Hematopoietic multipotent progenitor cell (in vitro differentiated cells): ENCODE data around the gene E2F2. TPM values are rescaled to one million over a fixed set of nuclear protein-coding genes. Genes with fewer than 3 reads are reported as not detected.

Experiments used
- DNase-seq, 3 donors: peaks; one replicate each; pipeline ENCODE4 v3.0.0-alpha.2; 2011 to 2015; ENCODE audit warnings: low read depth in 2 of 3, low spot score in 2 of 3
- total RNA-seq: library from RNA; depleted of rRNA; stranded (reverse); fragments of >200 nt; gene quantifications from one replicate; pipeline ENCODE4 v1.2.3, GENCODE V29; 2012

The E2F2 gene
- total RNA-seq, 1 donor: 2.4 TPM

DNA sequence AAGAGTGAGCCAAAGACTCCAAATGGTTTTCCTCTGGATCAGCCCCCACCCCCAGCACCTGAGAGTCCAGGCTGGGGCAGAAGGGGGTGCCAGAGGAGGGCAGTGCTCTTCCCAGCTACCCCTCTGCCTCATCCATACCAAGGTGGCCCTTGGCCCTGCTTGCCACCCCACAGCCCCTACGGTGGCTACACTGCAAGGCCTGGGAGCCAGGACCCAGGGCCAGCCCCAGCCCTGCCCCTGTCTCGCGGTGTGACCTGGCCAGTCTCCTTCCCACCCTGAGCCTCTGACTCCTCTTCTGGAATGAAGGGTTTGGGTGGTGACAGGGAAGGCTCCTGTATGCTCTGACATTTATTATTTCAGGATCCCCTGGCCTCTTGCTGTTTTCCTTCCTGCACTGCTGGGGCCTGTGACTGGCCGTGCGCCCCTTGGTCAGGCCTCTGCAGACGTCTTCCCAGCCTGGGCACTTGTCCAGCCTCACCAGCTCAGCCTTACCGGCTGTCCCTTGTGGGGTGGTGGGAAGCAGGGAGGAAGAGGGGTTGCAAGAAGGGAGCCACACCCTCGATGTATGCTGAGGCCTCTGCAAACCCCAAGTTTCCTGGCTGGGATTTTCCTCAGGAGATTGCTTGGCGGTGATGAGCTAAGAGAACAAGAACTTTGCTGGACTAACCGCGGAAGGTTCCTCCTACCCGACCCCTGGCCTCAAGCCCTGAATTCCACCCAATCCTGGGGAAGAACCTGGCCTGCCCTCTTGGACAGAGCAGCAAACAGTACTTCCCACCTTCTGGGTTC lies 60.6 kb downstream of the E2F2 start:
- no peak for DNase-seq

DNA sequence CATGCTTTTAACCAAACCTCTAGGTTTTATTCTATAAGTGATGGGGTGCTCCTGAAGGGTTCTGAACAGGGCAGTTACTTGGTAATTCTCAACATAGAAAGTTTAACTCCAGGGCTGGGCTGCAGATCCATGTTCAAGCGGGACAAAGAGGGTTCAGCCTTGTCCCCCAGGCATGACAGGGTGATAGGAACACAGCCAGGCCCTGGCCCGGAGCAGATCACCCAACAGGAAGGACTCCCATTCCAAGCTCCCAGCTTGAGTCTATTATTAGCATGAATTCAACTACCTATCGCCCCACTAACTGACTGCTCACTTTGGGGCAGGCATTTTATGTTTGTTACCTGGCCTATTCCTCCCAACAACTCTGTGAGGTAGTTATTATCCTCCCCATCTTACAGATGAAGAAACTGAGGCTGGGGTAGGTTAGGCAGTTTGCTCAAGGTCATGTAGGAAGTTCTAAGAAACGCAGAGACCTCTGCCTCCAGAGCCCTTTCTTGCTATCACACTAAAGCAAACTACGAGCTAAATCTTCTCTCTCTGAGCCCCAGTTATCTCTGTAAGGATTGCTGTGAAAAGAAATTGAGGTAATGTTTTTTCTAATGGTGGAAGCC lies 61.6 kb downstream of the E2F2 start:
- no peak for DNase-seq

DNA sequence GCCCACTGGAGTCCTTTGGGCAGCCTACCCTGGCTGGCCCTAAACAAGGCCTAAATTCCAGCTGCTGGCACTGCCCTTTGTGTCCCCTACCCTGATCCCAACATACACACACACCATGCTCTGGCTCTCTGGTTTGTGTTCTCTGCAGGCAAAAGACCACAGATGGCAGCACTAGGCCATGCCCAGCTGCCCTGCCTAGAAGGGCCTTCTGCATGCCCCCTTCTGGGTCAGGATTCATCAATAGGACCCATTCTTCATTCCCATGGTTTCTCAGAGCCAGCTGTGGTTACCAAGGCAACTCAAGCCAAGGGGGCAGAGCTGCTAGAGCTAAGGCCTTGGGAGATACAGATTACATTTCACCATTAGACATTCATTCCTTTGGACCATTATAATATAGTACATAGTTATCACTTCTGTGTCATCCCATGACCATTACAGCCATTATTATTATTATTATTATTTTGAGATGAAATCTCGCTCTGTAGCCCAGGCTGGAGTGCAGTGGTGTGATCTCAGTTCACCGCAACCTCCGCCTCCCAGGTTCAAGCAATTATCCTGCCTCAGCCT lies 64.5 kb downstream of the E2F2 start:
- DNase-seq: no peak

DNA sequence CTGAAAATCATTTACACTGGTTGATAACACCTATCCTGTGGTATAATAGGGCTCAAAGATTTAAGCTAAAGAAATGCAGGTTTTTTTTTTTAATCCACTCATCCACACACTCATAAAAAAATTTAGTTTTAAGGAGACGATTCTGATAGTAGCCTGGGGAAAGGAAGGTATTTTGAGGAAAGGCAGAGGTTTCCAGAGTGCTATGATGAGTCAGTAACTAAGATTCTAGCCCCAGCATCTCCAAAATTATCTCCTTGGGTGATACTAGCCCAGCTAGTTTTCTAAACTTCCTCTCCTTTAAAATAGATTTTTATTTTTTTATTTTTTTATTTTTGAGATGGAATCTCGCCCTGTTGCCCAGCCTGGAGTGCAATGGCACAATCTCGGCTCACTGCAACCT lies 67.7 kb downstream of the E2F2 start:
- no peak for DNase-seq

DNA sequence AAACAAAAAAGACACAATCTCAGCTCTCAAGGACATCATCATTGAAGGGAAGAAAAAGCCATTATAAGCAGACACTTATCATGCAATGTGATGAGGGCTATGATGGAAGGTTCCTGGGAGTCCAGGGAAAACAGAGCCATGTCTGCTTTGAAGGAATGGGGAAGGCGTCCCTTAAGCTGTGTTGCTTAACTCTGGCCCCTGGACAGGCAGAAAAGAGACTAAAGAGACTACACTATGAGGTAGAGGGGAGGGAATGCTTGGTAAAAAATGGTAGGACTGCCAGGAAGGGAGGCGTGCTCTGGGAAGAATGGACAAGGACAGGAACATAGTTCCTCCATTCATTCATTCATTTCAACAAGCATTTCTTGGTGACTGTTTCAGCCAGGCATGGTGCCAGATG lies 68.3 kb downstream of the E2F2 start:
- DNase-seq: no peak

DNA sequence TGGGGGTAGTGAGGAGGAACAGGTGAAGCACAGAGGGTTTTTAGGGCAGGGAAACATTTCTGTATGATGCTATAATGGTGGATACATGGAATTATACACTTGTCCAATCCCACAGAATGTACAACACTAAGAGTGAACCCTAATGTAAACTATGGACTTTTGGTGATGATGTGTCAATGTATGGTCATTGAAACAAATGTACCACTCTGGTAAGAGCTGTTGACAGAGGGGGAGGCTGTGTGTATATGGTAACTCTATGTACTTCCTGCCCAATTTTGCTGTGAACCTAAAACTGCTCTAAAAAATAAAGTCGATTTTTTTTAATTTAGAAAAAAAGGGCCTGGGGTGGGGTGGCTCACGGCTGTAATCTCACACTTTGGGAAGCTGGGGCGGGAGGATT lies 70.0 kb downstream of the E2F2 start:
- DNase-seq: no peak

DNA sequence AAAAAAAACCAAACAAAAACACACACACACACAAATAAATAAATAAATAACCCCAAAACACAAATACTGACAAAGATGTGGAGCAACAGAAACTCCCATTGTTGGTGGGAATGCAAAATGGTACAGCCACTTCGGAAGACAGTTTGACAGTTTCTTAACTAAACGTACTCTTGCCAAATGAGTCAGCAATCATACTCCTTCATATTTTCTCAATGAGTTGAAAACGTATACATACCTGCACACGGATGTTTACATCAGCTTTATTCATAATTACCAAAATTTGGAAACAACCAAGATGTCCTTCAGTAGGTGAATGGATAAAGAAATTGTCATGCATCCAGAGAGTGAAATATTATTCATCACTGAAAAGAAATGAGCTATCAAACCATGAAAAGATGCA lies 70.5 kb downstream of the E2F2 start:
- DNase-seq: no peak

DNA sequence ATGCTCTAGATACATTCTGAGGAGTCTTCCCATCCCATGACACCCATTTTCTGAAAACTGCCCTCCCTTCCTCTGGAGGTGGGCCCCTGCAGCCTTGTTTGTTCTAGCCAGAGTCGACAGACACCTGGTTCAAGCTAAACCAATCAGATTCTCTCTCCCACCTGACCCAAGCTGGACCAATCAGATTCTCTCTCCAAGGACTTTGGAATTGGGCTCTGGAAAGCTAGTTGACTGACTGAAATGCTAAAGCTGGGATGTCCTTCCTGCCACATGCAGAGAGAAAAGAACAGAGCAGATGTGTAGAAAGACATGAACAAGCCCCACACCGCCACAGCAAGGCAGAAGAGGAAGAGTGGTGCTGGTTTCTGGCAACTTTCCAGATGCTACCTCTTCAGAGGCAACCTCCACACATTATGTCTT lies 71.7 kb downstream of the E2F2 start:
- DNase-seq: peak in 1 of 3 donors; percentile 29

Other genes with a start within 250 kb of the E2F2 start
- gene HNRNPR, start 186.9 kb downstream of the E2F2 start, total RNA-seq: 37.4 TPM
- 6.5 TPM for gene ZNF436, start 161.4 kb downstream of the E2F2 start, total RNA-seq
- gene TCEA3, start 106.5 kb downstream of the E2F2 start, total RNA-seq: not detected
- 1.1 TPM for gene ASAP3, start 47.1 kb downstream of the E2F2 start, total RNA-seq
- 186 TPM for gene ID3, start 28.3 kb upstream of the E2F2 start, total RNA-seq
- gene RPL11, start 160.6 kb upstream of the E2F2 start, total RNA-seq: 846 TPM
- 11.0 TPM for gene ELOA, start 212.2 kb upstream of the E2F2 start, total RNA-seq
- gene PITHD1, start 247.2 kb upstream of the E2F2 start, total RNA-seq: 34.5 TPM